H9 (cell line): ENCODE results near the gene MYO5C. TPM values are rescaled to one million over a fixed set of nuclear protein-coding genes. Genes with fewer than 3 reads are reported as not detected.

Source experiments
- DNase-seq: peaks from one replicate; pipeline ENCODE4 v3.0.0-alpha.2; 2017
- H2AFZ ChIP-seq: one replicate; pipeline ENCODE4 v1.6.1; 2013; ENCODE audit warnings: mild to moderate bottlenecking, low read length, control low read depth, moderate library complexity
- H2AK5ac ChIP-seq: 2 replicates; pipeline ENCODE4 v1.6.1; 2013; ENCODE audit warnings: low read length, control low read depth, mixed read lengths; ENCODE audit not compliant: insufficient read length
- H2BK120ac ChIP-seq: one replicate; pipeline ENCODE4 v1.6.1; 2013; ENCODE audit warnings: low read depth, mild to moderate bottlenecking, low read length, control low read depth, inconsistent platforms; ENCODE audit not compliant: poor library complexity, severe bottlenecking
- H2BK12ac ChIP-seq: 2 replicates; pipeline ENCODE4 v1.6.1; 2013; ENCODE audit warnings: low read length, control low read depth, mixed read lengths, low read depth; ENCODE audit not compliant: insufficient read length
- H2BK15ac ChIP-seq: 2 replicates; pipeline ENCODE4 v1.6.1; 2013; ENCODE audit warnings: low read depth, low read length, control low read depth
- H2BK20ac ChIP-seq: one replicate; pipeline ENCODE4 v1.6.1; 2013; ENCODE audit warnings: low read depth, mild to moderate bottlenecking, low read length, control low read depth, inconsistent platforms; ENCODE audit not compliant: poor library complexity, severe bottlenecking
- H2BK5ac ChIP-seq: 2 replicates; pipeline ENCODE4 v1.6.1; 2013; ENCODE audit warnings: low read length, control low read depth, mixed read lengths; ENCODE audit not compliant: insufficient read length
- H3K14ac ChIP-seq: 2 replicates; pipeline ENCODE4 v1.6.1; 2013; ENCODE audit warnings: low read length, control low read depth; ENCODE audit not compliant: insufficient read depth
- H3K18ac ChIP-seq: 2 replicates; pipeline ENCODE4 v1.6.1; 2013; ENCODE audit warnings: low read depth, mild to moderate bottlenecking, mixed read lengths, low read length, control low read depth; ENCODE audit not compliant: insufficient read length
- H3K23ac ChIP-seq: 2 replicates; pipeline ENCODE4 v1.6.1; 2013; ENCODE audit warnings: low read length, control low read depth, mixed read lengths, low read depth; ENCODE audit not compliant: insufficient read length
- H3K23me2 ChIP-seq: 2 replicates; pipeline ENCODE4 v1.6.1; 2013; ENCODE audit warnings: low read depth, mild to moderate bottlenecking, mixed read lengths, low read length, control low read depth; ENCODE audit not compliant: insufficient read length, poor library complexity, severe bottlenecking
- H3K27ac ChIP-seq: 2 replicates; pipeline ENCODE4 v1.5.1; 2013; ENCODE audit warnings: low read length, control low read depth, mixed read lengths, low read depth; ENCODE audit not compliant: insufficient read length
- H3K27me3 ChIP-seq: 2 replicates; pipeline ENCODE4 v1.6.1; 2013; ENCODE audit warnings: low read length, control low read depth, inconsistent platforms; ENCODE audit not compliant: insufficient read depth
- H3K4ac ChIP-seq: 2 replicates; pipeline ENCODE4 v1.6.1; 2013; ENCODE audit warnings: low read depth, mild to moderate bottlenecking, control low read depth, inconsistent platforms, low read length, moderate library complexity
- H3K4me1 ChIP-seq: 2 replicates; pipeline ENCODE4 v1.6.1; 2013; ENCODE audit warnings: low read length, control low read depth, inconsistent platforms; ENCODE audit not compliant: insufficient read depth
- H3K4me2 ChIP-seq: 2 replicates; pipeline ENCODE4 v1.6.1; 2013; ENCODE audit warnings: low read length, control low read depth, mixed read lengths; ENCODE audit not compliant: insufficient read length, insufficient read depth
- H3K56ac ChIP-seq: 2 replicates; pipeline ENCODE4 v1.6.1; 2013; ENCODE audit warnings: low read depth, mild to moderate bottlenecking, mixed read lengths, low read length, control low read depth; ENCODE audit not compliant: insufficient read length
- H3K79me1 ChIP-seq: 2 replicates; pipeline ENCODE4 v1.6.1; 2013; ENCODE audit warnings: low read depth, mild to moderate bottlenecking, moderate library complexity, low read length, control low read depth, inconsistent platforms; ENCODE audit not compliant: insufficient read depth, poor library complexity, severe bottlenecking
- H3K79me2 ChIP-seq: 2 replicates; pipeline ENCODE4 v1.6.1; 2013; ENCODE audit warnings: low read length, control low read depth, inconsistent platforms; ENCODE audit not compliant: insufficient read depth
- H3K9ac ChIP-seq: 2 replicates; pipeline ENCODE4 v1.6.1; 2013; ENCODE audit warnings: low read length, control low read depth, mixed read lengths; ENCODE audit not compliant: insufficient read length; ENCODE audit errors: extremely low read depth
- H3K9me3 ChIP-seq: one replicate; pipeline ENCODE4 v1.6.1; 2013; ENCODE audit warnings: low read depth, low read length, inconsistent platforms; ENCODE audit not compliant: control insufficient read depth
- H3T11ph ChIP-seq: one replicate; pipeline ENCODE4 v1.6.1; 2013; ENCODE audit warnings: mild to moderate bottlenecking, low read length, control low read depth, inconsistent platforms
- H4K20me1 ChIP-seq: one replicate; pipeline ENCODE4 v1.6.1; 2013; ENCODE audit not compliant: control insufficient read depth, insufficient read length, insufficient read depth
- H4K5ac ChIP-seq: 2 replicates; pipeline ENCODE4 v1.6.1; 2013; ENCODE audit warnings: low read depth, mild to moderate bottlenecking, mixed read lengths, low read length, control low read depth; ENCODE audit not compliant: insufficient read length
- H4K8ac ChIP-seq: replicated peaks from 2 replicates; pipeline ENCODE4 v1.6.1; 2013; ENCODE audit warnings: low read length, control low read depth, mixed read lengths, low read depth; ENCODE audit not compliant: insufficient read length
- H4K91ac ChIP-seq: 2 replicates; pipeline ENCODE4 v1.6.1; 2013; ENCODE audit warnings: low read depth, mild to moderate bottlenecking, moderate library complexity, mixed read lengths, low read length, control low read depth; ENCODE audit not compliant: insufficient read length
- H3K27ac Mint-ChIP-seq, 3 experiments: 2 replicates in 2 of 3; 3 replicates in 1 of 3; pipeline ENCODE4 v1.8.0; 2020 to 2021; ENCODE audit warnings: mixed read lengths in 3 of 3, mild to moderate bottlenecking in 1 of 3, moderate library complexity in 1 of 3
- H3K27me3 Mint-ChIP-seq: 2 replicates; pipeline ENCODE4 v1.8.0; 2021; ENCODE audit warnings: low read depth, mild to moderate bottlenecking, moderate library complexity, mixed read lengths
- H3K36me3 Mint-ChIP-seq, 3 experiments: 2 replicates in 2 of 3; 3 replicates in 1 of 3; pipeline ENCODE4 v1.8.0; 2020 to 2021; ENCODE audit warnings: low read depth in 3 of 3, mixed read lengths in 3 of 3; ENCODE audit not compliant: insufficient read depth in 1 of 3
- H3K4me1 Mint-ChIP-seq, 2 experiments: 2 replicates each; pipeline ENCODE4 v1.8.0; 2020; ENCODE audit warnings: mixed read lengths in 2 of 2
- H3K4me3 Mint-ChIP-seq, 2 experiments: 2 replicates in 1 of 2; 3 replicates in 1 of 2; pipeline ENCODE4 v1.8.0; 2020 to 2021; ENCODE audit warnings: mild to moderate bottlenecking in 2 of 2, mixed read lengths in 2 of 2, moderate library complexity in 1 of 2
- H3K9me3 Mint-ChIP-seq, 2 experiments: 2 replicates in 1 of 2; 3 replicates in 1 of 2; pipeline ENCODE4 v1.8.0; 2020; ENCODE audit warnings: mild to moderate bottlenecking in 2 of 2, mixed read lengths in 2 of 2, moderate library complexity in 1 of 2
- whole genome bisulfite sequencing: extraction: QIAGEN DNeasy Blood & Tissue Kit; methylation state at CpG from one replicate; pipeline ENCODE4 v1.1.7; 2013; ENCODE audit warnings: missing lambda C conversion rate, low lambda C conversion rate, mixed read lengths; ENCODE audit not compliant: insufficient read length; ENCODE audit errors: extremely low coverage; 5-methylcytosine and 5-hydroxymethylcytosine counted together
- total RNA-seq: library from RNA; stranded (reverse); gene quantifications from 2 replicates; pipeline ENCODE4 v1.2.1, GENCODE V29; 2021
- TF ChIP-seq, protein P1 (sequence below): fragments of 200-600 bp; sonication (generic); conservative IDR thresholded peaks from 3 replicates; pipeline ENCODE4 v1.8.0; 2021; ENCODE audit warnings: antibody characterized with exemption, mild to moderate bottlenecking

The MYO5C gene
- total RNA-seq, 1 experiment from 2014 or later = 22.2 TPM

DNA sequence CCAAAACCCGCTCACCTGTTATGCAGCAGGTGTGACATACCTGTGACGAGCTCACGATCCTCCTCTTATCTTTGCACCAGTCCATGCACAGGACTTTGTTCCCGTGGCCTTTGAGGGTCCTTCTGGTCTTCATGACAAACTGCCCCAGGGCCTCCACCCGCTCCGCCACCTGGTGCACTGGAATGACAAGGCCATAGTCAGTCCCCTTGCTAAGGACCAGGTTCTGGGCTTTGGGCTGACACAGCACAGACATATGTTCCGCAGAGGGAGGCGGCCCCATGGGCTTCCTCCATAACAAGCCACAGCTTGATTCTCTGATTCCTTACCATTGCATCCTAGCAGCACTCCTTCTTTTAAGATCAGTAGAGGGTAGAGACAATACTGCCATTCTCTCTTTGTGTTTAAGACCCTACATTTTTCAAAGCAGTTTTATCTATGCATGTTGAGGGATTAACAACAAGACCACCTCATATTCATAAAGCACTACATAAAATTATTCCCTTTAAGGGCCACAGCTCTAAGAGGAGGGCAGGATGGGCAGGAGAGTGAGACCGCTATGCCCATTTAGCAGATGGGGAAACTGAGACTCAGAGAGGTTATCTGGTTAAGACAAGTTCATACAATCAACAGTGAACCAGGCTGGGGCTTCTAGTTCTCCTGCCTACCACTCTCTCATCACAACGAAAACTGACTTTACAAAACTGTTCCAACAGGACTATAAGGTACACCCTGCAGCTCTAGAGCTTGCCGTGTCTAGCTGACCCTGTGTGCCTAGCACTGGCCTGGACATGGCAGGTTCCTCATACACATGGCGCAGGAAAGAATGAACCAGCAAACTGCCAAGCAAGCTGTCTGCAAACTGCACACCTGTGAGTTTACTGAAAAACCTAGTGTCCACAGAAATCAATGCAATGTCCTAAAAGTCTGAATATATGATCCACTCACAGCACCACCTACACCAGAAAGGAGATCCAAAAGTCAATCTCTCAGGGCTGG lies 141.4 kb downstream of the MYO5C start:
- Histone ChIP-seq H3K23me2 (no peaks in the 10 kb centered on the region), H3K56ac (no peak overlapping the region), H2BK20ac (no peak overlapping the region), H3K27ac (no peak overlapping the region), H3K14ac (no peak overlapping the region), H2AFZ (no peak overlapping the region), H3K27me3 (no peaks in the 10 kb centered on the region), H4K8ac (no peak overlapping the region), H4K5ac (no peak overlapping the region), H3T11ph (no peak overlapping the region), H2BK120ac (no peak overlapping the region), H3K79me1 (no peaks in the 10 kb centered on the region), H4K20me1 (no peaks in the 10 kb centered on the region), H3K4me1 (no peaks in the 10 kb centered on the region), H2BK5ac (no peak overlapping the region), H3K18ac (no peak overlapping the region), H3K79me2 (no peaks in the 10 kb centered on the region), H3K4ac (no peak overlapping the region), H3K23ac (no peak overlapping the region), H2AK5ac (no peak overlapping the region), H3K9ac (no peak overlapping the region), H3K9me3 (no peaks in the 10 kb centered on the region), H2BK12ac (no peak overlapping the region), H4K91ac (no peak overlapping the region), H2BK15ac (no peak overlapping the region), H3K4me2 (no peak overlapping the region)
- WGBS = no CpG with 5 or more reads among the region's 12 CpGs
- Mint-ChIP-seq H3K27ac (peak overlapping the region in 1 of 3 experiments; percentile 83; a peak in 1 of 7 replicates), H3K36me3 (peaks cover 6 to 24% (median 21%) of the 10 kb centered on the region in 3 experiments; a peak in 6 of 7 replicates), H3K27me3 (no peaks in the 10 kb centered on the region), H3K4me1 (peaks cover 0 to 4% of the 10 kb centered on the region in 2 experiments; a peak in 1 of 4 replicates), H3K4me3 (no peak overlapping the region), H3K9me3 (no peaks in the 10 kb centered on the region)
- TF ChIP-seq, protein P1, sequence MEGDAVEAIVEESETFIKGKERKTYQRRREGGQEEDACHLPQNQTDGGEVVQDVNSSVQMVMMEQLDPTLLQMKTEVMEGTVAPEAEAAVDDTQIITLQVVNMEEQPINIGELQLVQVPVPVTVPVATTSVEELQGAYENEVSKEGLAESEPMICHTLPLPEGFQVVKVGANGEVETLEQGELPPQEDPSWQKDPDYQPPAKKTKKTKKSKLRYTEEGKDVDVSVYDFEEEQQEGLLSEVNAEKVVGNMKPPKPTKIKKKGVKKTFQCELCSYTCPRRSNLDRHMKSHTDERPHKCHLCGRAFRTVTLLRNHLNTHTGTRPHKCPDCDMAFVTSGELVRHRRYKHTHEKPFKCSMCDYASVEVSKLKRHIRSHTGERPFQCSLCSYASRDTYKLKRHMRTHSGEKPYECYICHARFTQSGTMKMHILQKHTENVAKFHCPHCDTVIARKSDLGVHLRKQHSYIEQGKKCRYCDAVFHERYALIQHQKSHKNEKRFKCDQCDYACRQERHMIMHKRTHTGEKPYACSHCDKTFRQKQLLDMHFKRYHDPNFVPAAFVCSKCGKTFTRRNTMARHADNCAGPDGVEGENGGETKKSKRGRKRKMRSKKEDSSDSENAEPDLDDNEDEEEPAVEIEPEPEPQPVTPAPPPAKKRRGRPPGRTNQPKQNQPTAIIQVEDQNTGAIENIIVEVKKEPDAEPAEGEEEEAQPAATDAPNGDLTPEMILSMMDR = no peak
- DNase-seq = no peak
